Sigmoid colon (tissue), 4 donors: ENCODE data around the gene PLA2G2E.

Source experiments
- CTCF ChIP-seq, 4 experiments: fragments of 450-650 bp in 3 of 4; fragments of 200-600 bp in 1 of 4; IDR thresholded peaks; one replicate each; pipeline ENCODE4 v1.5.1; 2016 to 2019; ENCODE audit warnings: antibody characterized with exemption in 4 of 4, mild to moderate bottlenecking in 3 of 4, moderate library complexity in 2 of 4
- POLR2A ChIP-seq, 2 donors: fragments of 450-650 bp; IDR thresholded peaks; one replicate each; pipeline ENCODE4 v1.6.1; 2016; ENCODE audit warnings: antibody characterized with exemption in 2 of 2, mild to moderate bottlenecking in 2 of 2, moderate library complexity in 2 of 2
- POLR2AphosphoS5 ChIP-seq, 4 donors: sonication (generic); formaldehyde crosslinking; IDR thresholded peaks; one replicate each; pipeline ENCODE4 v1.6.1; 2017; ENCODE audit warnings: antibody characterized with exemption in 4 of 4

DNA sequence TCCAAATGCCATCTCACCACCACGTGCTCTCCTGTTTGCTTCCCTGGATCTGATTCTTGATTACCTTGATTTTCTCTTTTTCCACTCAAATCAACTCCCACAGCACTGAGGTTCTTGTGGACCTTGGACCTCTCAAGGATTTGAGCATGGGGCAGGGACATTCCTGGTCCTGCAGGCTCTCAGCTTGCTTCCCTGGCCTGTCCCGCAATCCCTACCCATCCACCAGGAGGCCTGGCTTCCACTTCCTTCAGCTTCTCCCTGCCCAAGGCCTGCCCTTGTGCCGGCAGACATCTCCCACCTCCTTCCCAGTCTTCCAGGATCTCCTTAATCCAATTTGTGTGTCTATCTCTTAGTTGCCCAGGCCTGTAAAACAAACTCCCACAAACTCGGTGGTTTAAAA lies 34.4 kb upstream of the PLA2G2E start:
- TF ChIP-seq CTCF (IDR thresholded peaks at IDR 0.05): no peak
- no peak for TF ChIP-seq POLR2AphosphoS5 (IDR thresholded peaks at IDR 0.05)
- TF ChIP-seq POLR2A (IDR thresholded peaks at IDR 0.05): no peak
